H9 (cell line): Measurements from ENCODE around the gene FBXL13. TPM values are rescaled to one million over a fixed set of nuclear protein-coding genes. Genes with fewer than 3 reads are reported as not detected.
"Not testable (repeated sequence)": the region's sequence is repeated elsewhere in the genome, so short reads cannot be mapped to it uniquely, and the experiment has no call there.

Experiments
- DNase-seq: peaks from one replicate; pipeline ENCODE4 v3.0.0-alpha.2; 2017
- H2AFZ ChIP-seq: one replicate; pipeline ENCODE4 v1.6.1; 2013; ENCODE audit warnings: mild to moderate bottlenecking, low read length, control low read depth, moderate library complexity
- H2AK5ac ChIP-seq: 2 replicates; pipeline ENCODE4 v1.6.1; 2013; ENCODE audit warnings: low read length, control low read depth, mixed read lengths; ENCODE audit not compliant: insufficient read length
- H2BK120ac ChIP-seq: one replicate; pipeline ENCODE4 v1.6.1; 2013; ENCODE audit warnings: low read depth, mild to moderate bottlenecking, low read length, control low read depth, inconsistent platforms; ENCODE audit not compliant: poor library complexity, severe bottlenecking
- H2BK12ac ChIP-seq: 2 replicates; pipeline ENCODE4 v1.6.1; 2013; ENCODE audit warnings: low read length, control low read depth, mixed read lengths, low read depth; ENCODE audit not compliant: insufficient read length
- H2BK15ac ChIP-seq: 2 replicates; pipeline ENCODE4 v1.6.1; 2013; ENCODE audit warnings: low read depth, low read length, control low read depth
- H2BK20ac ChIP-seq: one replicate; pipeline ENCODE4 v1.6.1; 2013; ENCODE audit warnings: low read depth, mild to moderate bottlenecking, low read length, control low read depth, inconsistent platforms; ENCODE audit not compliant: poor library complexity, severe bottlenecking
- H2BK5ac ChIP-seq: 2 replicates; pipeline ENCODE4 v1.6.1; 2013; ENCODE audit warnings: low read length, control low read depth, mixed read lengths; ENCODE audit not compliant: insufficient read length
- H3K14ac ChIP-seq: 2 replicates; pipeline ENCODE4 v1.6.1; 2013; ENCODE audit warnings: low read length, control low read depth; ENCODE audit not compliant: insufficient read depth
- H3K18ac ChIP-seq: 2 replicates; pipeline ENCODE4 v1.6.1; 2013; ENCODE audit warnings: low read depth, mild to moderate bottlenecking, mixed read lengths, low read length, control low read depth; ENCODE audit not compliant: insufficient read length
- H3K23ac ChIP-seq: 2 replicates; pipeline ENCODE4 v1.6.1; 2013; ENCODE audit warnings: low read length, control low read depth, mixed read lengths, low read depth; ENCODE audit not compliant: insufficient read length
- H3K23me2 ChIP-seq: 2 replicates; pipeline ENCODE4 v1.6.1; 2013; ENCODE audit warnings: low read depth, mild to moderate bottlenecking, mixed read lengths, low read length, control low read depth; ENCODE audit not compliant: insufficient read length, poor library complexity, severe bottlenecking
- H3K27ac ChIP-seq: 2 replicates; pipeline ENCODE4 v1.5.1; 2013; ENCODE audit warnings: low read length, control low read depth, mixed read lengths, low read depth; ENCODE audit not compliant: insufficient read length
- H3K27me3 ChIP-seq: 2 replicates; pipeline ENCODE4 v1.6.1; 2013; ENCODE audit warnings: low read length, control low read depth, inconsistent platforms; ENCODE audit not compliant: insufficient read depth
- H3K4ac ChIP-seq: 2 replicates; pipeline ENCODE4 v1.6.1; 2013; ENCODE audit warnings: low read depth, mild to moderate bottlenecking, control low read depth, inconsistent platforms, low read length, moderate library complexity
- H3K4me1 ChIP-seq: 2 replicates; pipeline ENCODE4 v1.6.1; 2013; ENCODE audit warnings: low read length, control low read depth, inconsistent platforms; ENCODE audit not compliant: insufficient read depth
- H3K4me2 ChIP-seq: 2 replicates; pipeline ENCODE4 v1.6.1; 2013; ENCODE audit warnings: low read length, control low read depth, mixed read lengths; ENCODE audit not compliant: insufficient read length, insufficient read depth
- H3K56ac ChIP-seq: 2 replicates; pipeline ENCODE4 v1.6.1; 2013; ENCODE audit warnings: low read depth, mild to moderate bottlenecking, mixed read lengths, low read length, control low read depth; ENCODE audit not compliant: insufficient read length
- H3K79me1 ChIP-seq: 2 replicates; pipeline ENCODE4 v1.6.1; 2013; ENCODE audit warnings: low read depth, mild to moderate bottlenecking, moderate library complexity, low read length, control low read depth, inconsistent platforms; ENCODE audit not compliant: insufficient read depth, poor library complexity, severe bottlenecking
- H3K79me2 ChIP-seq: 2 replicates; pipeline ENCODE4 v1.6.1; 2013; ENCODE audit warnings: low read length, control low read depth, inconsistent platforms; ENCODE audit not compliant: insufficient read depth
- H3K9ac ChIP-seq: 2 replicates; pipeline ENCODE4 v1.6.1; 2013; ENCODE audit warnings: low read length, control low read depth, mixed read lengths; ENCODE audit not compliant: insufficient read length; ENCODE audit errors: extremely low read depth
- H3K9me3 ChIP-seq: one replicate; pipeline ENCODE4 v1.6.1; 2013; ENCODE audit warnings: low read depth, low read length, inconsistent platforms; ENCODE audit not compliant: control insufficient read depth
- H3T11ph ChIP-seq: one replicate; pipeline ENCODE4 v1.6.1; 2013; ENCODE audit warnings: mild to moderate bottlenecking, low read length, control low read depth, inconsistent platforms
- H4K20me1 ChIP-seq: one replicate; pipeline ENCODE4 v1.6.1; 2013; ENCODE audit not compliant: control insufficient read depth, insufficient read length, insufficient read depth
- H4K5ac ChIP-seq: 2 replicates; pipeline ENCODE4 v1.6.1; 2013; ENCODE audit warnings: low read depth, mild to moderate bottlenecking, mixed read lengths, low read length, control low read depth; ENCODE audit not compliant: insufficient read length
- H4K8ac ChIP-seq: replicated peaks from 2 replicates; pipeline ENCODE4 v1.6.1; 2013; ENCODE audit warnings: low read length, control low read depth, mixed read lengths, low read depth; ENCODE audit not compliant: insufficient read length
- H4K91ac ChIP-seq: 2 replicates; pipeline ENCODE4 v1.6.1; 2013; ENCODE audit warnings: low read depth, mild to moderate bottlenecking, moderate library complexity, mixed read lengths, low read length, control low read depth; ENCODE audit not compliant: insufficient read length
- H3K27ac Mint-ChIP-seq, 3 experiments: 2 replicates in 2 of 3; 3 replicates in 1 of 3; pipeline ENCODE4 v1.8.0; 2020 to 2021; ENCODE audit warnings: mixed read lengths in 3 of 3, mild to moderate bottlenecking in 1 of 3, moderate library complexity in 1 of 3
- H3K27me3 Mint-ChIP-seq: 2 replicates; pipeline ENCODE4 v1.8.0; 2021; ENCODE audit warnings: low read depth, mild to moderate bottlenecking, moderate library complexity, mixed read lengths
- H3K36me3 Mint-ChIP-seq, 3 experiments: 2 replicates in 2 of 3; 3 replicates in 1 of 3; pipeline ENCODE4 v1.8.0; 2020 to 2021; ENCODE audit warnings: low read depth in 3 of 3, mixed read lengths in 3 of 3; ENCODE audit not compliant: insufficient read depth in 1 of 3
- H3K4me1 Mint-ChIP-seq, 2 experiments: 2 replicates each; pipeline ENCODE4 v1.8.0; 2020; ENCODE audit warnings: mixed read lengths in 2 of 2
- H3K4me3 Mint-ChIP-seq, 2 experiments: 2 replicates in 1 of 2; 3 replicates in 1 of 2; pipeline ENCODE4 v1.8.0; 2020 to 2021; ENCODE audit warnings: mild to moderate bottlenecking in 2 of 2, mixed read lengths in 2 of 2, moderate library complexity in 1 of 2
- H3K9me3 Mint-ChIP-seq, 2 experiments: 2 replicates in 1 of 2; 3 replicates in 1 of 2; pipeline ENCODE4 v1.8.0; 2020; ENCODE audit warnings: mild to moderate bottlenecking in 2 of 2, mixed read lengths in 2 of 2, moderate library complexity in 1 of 2
- WGBS: extraction: QIAGEN DNeasy Blood & Tissue Kit; methylation state at CpG from one replicate; pipeline ENCODE4 v1.1.7; 2013; ENCODE audit warnings: missing lambda C conversion rate, low lambda C conversion rate, mixed read lengths; ENCODE audit not compliant: insufficient read length; ENCODE audit errors: extremely low coverage; 5-methylcytosine and 5-hydroxymethylcytosine counted together
- total RNA-seq: library from RNA; stranded (reverse); gene quantifications from 2 replicates; pipeline ENCODE4 v1.2.1, GENCODE V29; 2021

FBXL13 gene
- total RNA-seq, 1 experiment from 2014 or later = 4.4 TPM

- H4K5ac ChIP-seq, H3K27me3 ChIP-seq, H3K27ac ChIP-seq, DNase-seq, H3K14ac ChIP-seq, H2BK20ac ChIP-seq, H3K79me2 ChIP-seq, H3K4me1 ChIP-seq, H3K4ac ChIP-seq, H4K8ac ChIP-seq, H2AK5ac ChIP-seq, H4K91ac ChIP-seq, H3K79me1 ChIP-seq, H3K9me3 ChIP-seq, H3K18ac ChIP-seq, H3K4me3 Mint-ChIP-seq, H2BK15ac ChIP-seq, H2BK5ac ChIP-seq, H4K20me1 ChIP-seq, H3T11ph ChIP-seq, H3K27ac Mint-ChIP-seq, H3K23ac ChIP-seq, H3K27me3 Mint-ChIP-seq, H2AFZ ChIP-seq, H2BK12ac ChIP-seq, H3K4me2 ChIP-seq, H2BK120ac ChIP-seq, H3K23me2 ChIP-seq, H3K4me1 Mint-ChIP-seq, H3K56ac ChIP-seq, H3K9ac ChIP-seq: not testable (repeated sequence)
- Mint-ChIP-seq H3K9me3 (peaks cover 11 to 12% of the 10 kb centered on the region in 2 experiments), H3K36me3 (peaks cover 18 to 29% (median 23%) of the 10 kb centered on the region in 3 experiments)
Measured at GRCh38 chr7:102776217-102776616, 298.4 kb downstream of the FBXL13 start.

DNA sequence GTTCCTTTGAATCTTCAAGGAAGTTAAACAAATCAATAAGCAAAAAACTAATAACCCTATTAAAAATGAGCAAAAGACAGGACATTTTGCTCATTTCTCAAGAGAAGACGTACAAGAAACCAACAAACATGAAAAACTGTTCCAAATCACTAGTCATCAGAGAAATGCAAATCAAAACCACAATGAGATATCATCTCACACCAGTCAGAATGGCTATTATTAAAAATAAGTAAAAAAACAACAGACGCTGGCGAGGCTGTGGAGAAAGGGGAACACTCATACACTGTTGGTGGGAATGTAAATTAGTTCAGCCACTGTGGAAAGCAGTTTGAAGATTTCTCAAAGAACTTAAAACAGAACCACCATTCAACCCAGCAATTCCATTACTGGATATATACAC is 304.1 kb downstream of the FBXL13 start:
- not testable (repeated sequence) for H3K79me1 ChIP-seq, H3K23ac ChIP-seq, H4K20me1 ChIP-seq, H2AK5ac ChIP-seq, H2BK12ac ChIP-seq, H3K9ac ChIP-seq, H3K9me3 ChIP-seq, H3K9me3 Mint-ChIP-seq, H3K27ac Mint-ChIP-seq, H3K4me1 Mint-ChIP-seq, H3K27ac ChIP-seq, H3K79me2 ChIP-seq, DNase-seq, H3K4me1 ChIP-seq, H2BK15ac ChIP-seq, H3K27me3 ChIP-seq, H3K18ac ChIP-seq, H3K4me3 Mint-ChIP-seq, H3K4me2 ChIP-seq, H3K14ac ChIP-seq, H2BK5ac ChIP-seq, H3K23me2 ChIP-seq, H4K5ac ChIP-seq, H3K36me3 Mint-ChIP-seq, H4K8ac ChIP-seq, H2AFZ ChIP-seq, H3T11ph ChIP-seq, H3K4ac ChIP-seq, H2BK20ac ChIP-seq, H4K91ac ChIP-seq, H2BK120ac ChIP-seq, H3K56ac ChIP-seq, H3K27me3 Mint-ChIP-seq
- WGBS = no CpG with 5 or more reads among the region's 3 CpGs
